PC-9 (cell line): Measurements from ENCODE around the gene CPO. TPM values are rescaled to one million over a fixed set of nuclear protein-coding genes. Genes with fewer than 3 reads are reported as not detected.

Source experiments
- BruUV-seq: library from RNA; stranded (reverse); fragments of 400-500 nt; replicated peaks from 2 replicates; lab custom pipeline; 2021; lab: Mats Ljungman, UMichigan
- CTCF ChIA-PET: fragments of 300-600 bp; sonication (Branson Sonifier 250); formaldehyde crosslinking; loops from one replicate; lab custom pipeline; 2022; ENCODE audit warnings: antibody characterized with exemption; lab: Charles Lee
- POLR2A ChIA-PET: fragments of 300-600 bp; sonication (Branson Sonifier 250); formaldehyde crosslinking; loops from one replicate; lab custom pipeline; 2022; ENCODE audit warnings: antibody characterized with exemption; ENCODE audit not compliant: unreplicated experiment; lab: Charles Lee
- DNase-seq, 2 experiments: peaks; one replicate each; pipeline versions ENCODE4 v3.0.0 to v3.0.0-alpha.2; 2015 to 2022; ENCODE audit warnings: mixed read lengths in 1 of 2
- H2AFZ ChIP-seq: fragments of 200-600 bp; sonication (generic); 2 replicates; pipeline ENCODE4 v1.8.1; 2017; ENCODE audit warnings: antibody characterized with exemption
- H3F3A ChIP-seq: fragments of 200-600 bp; sonication (generic); 2 replicates; pipeline ENCODE4 v1.8.1; 2017; ENCODE audit warnings: antibody characterized with exemption, mild to moderate bottlenecking, low read depth; ENCODE audit not compliant: insufficient read depth
- H3K27ac ChIP-seq: fragments of 200-600 bp; sonication (generic); 2 replicates; pipeline ENCODE4 v1.6.1; 2016; ENCODE audit warnings: mixed run types
- H3K27me3 ChIP-seq: fragments of 200-600 bp; sonication (generic); 2 replicates; pipeline ENCODE4 v1.6.1; 2016; ENCODE audit warnings: low read depth, mixed run types; ENCODE audit not compliant: insufficient read depth
- H3K36me3 ChIP-seq: fragments of 200-600 bp; sonication (generic); 2 replicates; pipeline ENCODE4 v1.6.1; 2016; ENCODE audit warnings: low read depth, mixed run types
- H3K4me1 ChIP-seq: fragments of 200-600 bp; sonication (generic); replicated peaks from 2 replicates; pipeline ENCODE4 v1.6.1; 2016; ENCODE audit warnings: mixed run types; ENCODE audit not compliant: insufficient read depth
- H3K4me2 ChIP-seq: fragments of 200-600 bp; sonication (generic); 2 replicates; pipeline ENCODE4 v1.6.1; 2017; ENCODE audit warnings: mixed run types
- H3K4me3 ChIP-seq: fragments of 200-600 bp; sonication (generic); 2 replicates; pipeline ENCODE4 v1.6.1; 2016; ENCODE audit warnings: mixed run types
- H3K79me2 ChIP-seq: fragments of 200-600 bp; sonication (generic); 2 replicates; pipeline ENCODE4 v1.6.1; 2017; ENCODE audit warnings: low read depth, mixed run types
- H3K9me2 ChIP-seq: fragments of 200-600 bp; sonication (generic); 2 replicates; pipeline ENCODE4 v1.8.1; 2017; ENCODE audit warnings: mild to moderate bottlenecking; ENCODE audit not compliant: insufficient read depth
- H3K9me3 ChIP-seq: fragments of 200-600 bp; sonication (generic); 2 replicates; pipeline ENCODE4 v1.8.1; 2016; ENCODE audit warnings: low read depth; ENCODE audit not compliant: insufficient read depth
- H4K20me1 ChIP-seq: fragments of 200-600 bp; sonication (generic); 2 replicates; pipeline ENCODE4 v1.8.1; 2017; ENCODE audit not compliant: insufficient read depth
- CTCF ChIP-seq: fragments of 200-600 bp; sonication (generic); conservative IDR thresholded peaks from 2 replicates; pipeline ENCODE4 v1.6.1; 2017; ENCODE audit warnings: mixed run types, antibody characterized with exemption, mild to moderate bottlenecking, moderate library complexity
- EZH2 ChIP-seq: fragments of 200-600 bp; sonication (generic); IDR thresholded peaks from 2 replicates; pipeline ENCODE4 v1.8.0; 2017; ENCODE audit warnings: antibody characterized with exemption, low read depth
- intact Hi-C: fragments of 100-400 bp; cut with micrococcal nuclease; formaldehyde crosslinking; loops from one replicate; pipeline ENCODE4 v1.10.0; 2022; ENCODE audit not compliant: unreplicated experiment
- total RNA-seq: library from RNA; stranded (reverse); gene quantifications from 2 replicates; pipeline ENCODE4 v1.2.3, GENCODE V29; 2021

CPO gene
- total RNA-seq, 1 experiment from 2014 or later = not detected

GRCh38 chr2:206915121-206915520 lies 24.2 kb upstream of the CPO start:
- Histone ChIP-seq H3K4me1 (no peaks in the 10 kb centered on the region), H3K36me3 (no peaks in the 10 kb centered on the region), H2AFZ (no peak overlapping the region), H3K9me3 (no peaks in the 10 kb centered on the region), H3K79me2 (no peaks in the 10 kb centered on the region), H3F3A (no peaks in the 10 kb centered on the region), H3K27ac (no peak overlapping the region), H4K20me1 (no peaks in the 10 kb centered on the region), H3K9me2 (no peaks in the 10 kb centered on the region), H3K4me2 (no peak overlapping the region), H3K27me3 (no peaks in the 10 kb centered on the region), H3K4me3 (no peak overlapping the region)
- DNase-seq = peak in 1 of 2 experiments; percentile 64
- ChIA-PET CTCF (no interaction called here), POLR2A (interaction anchor here (0.5 kb wide), 1 partner anchor 27 kb away, joined by 3 read pairs; no protein-coding TSS in a partner anchor)
- BruUV-seq = no TSS peak
- TF ChIP-seq CTCF (no peak), EZH2 (no peak)
- intact Hi-C loops = no loop called here

- Histone ChIP-seq H3K9me2 (no peaks in the 10 kb centered on the region), H3K79me2 (no peaks in the 10 kb centered on the region), H3K9me3 (no peaks in the 10 kb centered on the region), H3K4me1 (no peaks in the 10 kb centered on the region), H3K27me3 (no peaks in the 10 kb centered on the region), H3K4me3 (no peak overlapping the region), H3K4me2 (no peak overlapping the region), H4K20me1 (no peaks in the 10 kb centered on the region), H3K36me3 (no peaks in the 10 kb centered on the region), H3K27ac (no peak overlapping the region), H3F3A (no peaks in the 10 kb centered on the region), H2AFZ (no peak overlapping the region)
- BruUV-seq = no TSS peak
- no peak for DNase-seq
- ChIA-PET POLR2A (no interaction called here), CTCF (no interaction called here)
- TF ChIP-seq CTCF (no peak), EZH2 (no peak)
- intact Hi-C loops = no loop called here
Observed at GRCh38 chr2:206918263-206918662, 21.1 kb upstream of the CPO start.

GRCh38 chr2:206920310-206920709 lies 19.0 kb upstream of the CPO start:
- Histone ChIP-seq H2AFZ (no peak overlapping the region), H4K20me1 (no peaks in the 10 kb centered on the region), H3K27ac (no peak overlapping the region), H3K9me3 (no peaks in the 10 kb centered on the region), H3K4me2 (no peak overlapping the region), H3K79me2 (no peaks in the 10 kb centered on the region), H3K4me3 (no peak overlapping the region), H3K4me1 (no peaks in the 10 kb centered on the region), H3F3A (no peaks in the 10 kb centered on the region), H3K36me3 (no peaks in the 10 kb centered on the region), H3K9me2 (no peaks in the 10 kb centered on the region), H3K27me3 (no peaks in the 10 kb centered on the region)
- TF ChIP-seq CTCF = no peak
- TF ChIP-seq EZH2 = no peak
- no TSS peak for BruUV-seq
- ChIA-PET POLR2A (interaction anchor here (0.6 kb wide), 1 partner anchor 288 kb away, joined by 4 read pairs; no protein-coding TSS in a partner anchor), CTCF (no interaction called here)
- DNase-seq = no peak
- intact Hi-C loops = no loop called here
